Lung microvascular endothelial cell (primary cell): ENCODE results near the gene ARHGEF10L. TPM values are rescaled to one million over a fixed set of nuclear protein-coding genes. Genes with fewer than 3 reads are reported as not detected.

Source experiments
- DNase-seq, 2 donors: peaks; one replicate each; pipeline versions ENCODE4 v3.0.0 to v3.0.0-alpha.2; 2010; ENCODE audit warnings: low read depth in 2 of 2
- total RNA-seq: library from RNA; depleted of rRNA; stranded (reverse); fragments of >200 nt; gene quantifications from 2 replicates; pipeline ENCODE4 v1.2.1, GENCODE V29; 2014

Gene ARHGEF10L
- total RNA-seq, 1 donor from 2014 or later = 0.20 TPM

DNA sequence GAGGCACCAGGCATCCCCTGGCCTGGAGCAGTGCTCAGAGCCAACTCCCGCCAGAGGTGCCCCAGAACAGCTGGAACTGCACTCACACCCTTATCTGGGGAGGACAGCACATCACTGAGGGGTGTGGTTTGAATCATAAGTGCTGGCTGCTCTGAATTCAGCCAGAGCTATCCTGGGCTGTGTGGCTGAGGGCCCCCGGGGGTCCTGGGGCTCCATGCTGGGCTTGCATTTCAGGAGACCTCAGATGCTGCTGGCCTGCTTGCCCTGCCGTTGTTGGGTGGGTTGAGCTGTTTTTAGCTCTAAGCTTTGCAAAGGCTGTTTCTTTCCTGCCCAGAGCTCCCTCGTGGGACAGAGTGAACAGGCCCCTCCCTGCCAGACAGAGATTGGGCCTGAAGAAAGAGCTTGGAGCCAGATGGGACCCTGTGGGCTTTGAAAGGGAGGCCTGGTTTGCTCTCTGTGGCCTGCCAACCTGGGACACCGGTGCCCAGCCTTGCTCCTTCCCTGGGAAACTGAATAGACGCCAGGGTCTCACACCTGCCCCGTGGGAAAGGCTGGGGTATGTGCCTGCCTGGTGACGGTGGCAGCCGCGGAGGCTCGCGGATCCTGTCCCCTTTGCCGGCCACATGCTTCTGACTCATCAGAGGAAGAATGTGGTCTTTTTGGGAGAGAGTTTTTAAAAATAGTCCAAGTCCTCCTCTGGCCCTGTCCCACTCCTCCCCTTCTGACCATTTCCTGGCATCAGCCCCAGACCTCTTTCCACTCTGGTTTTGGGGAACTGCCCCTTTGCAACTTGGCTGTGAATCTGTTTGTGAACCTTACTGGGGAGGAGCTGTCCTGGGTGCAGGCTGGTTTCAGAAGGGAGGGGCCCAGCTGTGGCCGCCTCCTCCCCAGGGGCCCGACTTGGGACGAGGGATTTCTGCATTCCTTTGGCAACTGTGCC, 30.0 kb downstream of the ARHGEF10L start:
- DNase-seq = peak in 1 of 2 donors; percentile 14

DNA sequence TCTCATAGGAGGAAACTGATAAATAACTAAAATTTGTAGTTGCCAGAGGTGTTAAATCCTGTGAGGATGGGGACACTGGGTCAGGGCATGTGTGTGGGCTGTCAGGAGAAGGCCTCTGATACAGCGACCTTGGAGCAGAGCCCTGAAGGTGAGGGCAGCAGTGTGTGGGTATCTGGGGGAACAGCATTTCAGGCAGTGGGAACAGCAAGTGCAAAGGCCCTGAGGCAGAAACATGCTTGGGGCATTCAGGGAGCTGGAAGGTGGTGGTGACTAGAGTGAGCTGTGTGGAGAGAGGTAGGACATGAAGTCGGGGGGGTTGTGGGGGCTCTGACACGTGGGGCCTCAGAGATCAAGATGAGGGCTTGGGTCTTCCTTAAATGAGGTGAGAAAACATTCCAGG, 30.7 kb downstream of the ARHGEF10L start:
- DNase-seq = no peak

DNA sequence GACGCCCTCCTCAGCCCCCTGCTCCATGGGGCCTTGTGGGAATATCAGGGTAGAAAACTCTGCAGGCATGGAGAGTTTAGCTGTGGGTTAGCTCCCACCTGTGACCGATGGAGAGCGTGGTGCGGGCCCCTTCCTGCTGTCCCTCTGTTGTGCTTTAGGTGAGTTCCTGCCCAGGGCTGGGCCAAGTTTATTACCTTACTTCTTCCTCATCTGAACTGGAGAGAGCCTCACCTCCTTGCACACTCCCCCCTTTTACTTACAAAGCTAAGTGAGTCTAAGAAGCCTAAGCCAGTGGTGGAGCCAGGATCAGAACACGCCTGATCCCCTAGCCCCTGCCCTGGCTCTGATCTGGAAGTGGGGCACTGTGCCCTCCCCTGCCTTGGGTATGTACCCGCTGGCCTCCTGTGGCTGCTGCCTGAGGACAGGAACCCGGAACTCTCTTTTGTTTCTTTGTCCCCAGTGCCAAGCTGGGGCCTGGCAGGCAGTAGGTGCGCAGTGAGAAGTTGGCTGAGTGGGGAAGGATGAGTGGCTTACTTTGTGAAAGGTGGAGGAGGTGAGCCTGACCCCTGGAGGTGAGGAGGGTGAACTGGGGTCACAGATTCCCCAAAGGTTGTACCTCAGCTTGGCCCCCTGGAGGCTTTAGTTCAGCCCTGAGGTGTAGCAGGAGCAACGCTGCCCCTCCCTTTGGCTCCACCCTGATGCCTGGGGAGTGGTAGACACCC, 32.9 kb downstream of the ARHGEF10L start:
- no peak for DNase-seq

DNA sequence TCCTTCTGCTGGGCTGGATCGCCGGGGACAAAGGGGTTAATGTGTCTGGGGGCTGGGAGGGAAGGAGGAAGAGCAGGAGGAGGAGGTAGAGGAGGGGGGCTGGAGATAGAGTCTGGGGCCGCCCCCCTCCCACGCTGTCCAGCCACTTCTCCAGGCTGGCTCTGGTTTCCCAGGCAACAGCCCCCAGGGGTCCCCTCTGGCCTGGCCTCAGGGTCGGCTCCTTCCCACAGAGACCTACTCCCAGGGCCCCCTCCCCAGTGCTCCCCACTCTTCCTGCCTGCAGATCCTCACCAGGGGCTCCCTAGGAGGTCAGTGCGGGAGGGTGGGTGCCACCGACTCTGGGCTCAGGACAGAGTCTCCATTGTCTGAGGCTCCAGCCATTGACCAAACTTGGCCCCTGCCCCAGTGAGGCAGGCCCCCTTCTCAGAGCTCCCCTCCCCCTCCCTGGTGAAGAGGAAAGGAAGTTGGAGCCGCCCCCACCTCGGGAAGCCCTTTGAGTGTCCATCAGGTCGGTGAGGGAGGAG, 34.1 kb downstream of the ARHGEF10L start:
- no peak for DNase-seq

DNA sequence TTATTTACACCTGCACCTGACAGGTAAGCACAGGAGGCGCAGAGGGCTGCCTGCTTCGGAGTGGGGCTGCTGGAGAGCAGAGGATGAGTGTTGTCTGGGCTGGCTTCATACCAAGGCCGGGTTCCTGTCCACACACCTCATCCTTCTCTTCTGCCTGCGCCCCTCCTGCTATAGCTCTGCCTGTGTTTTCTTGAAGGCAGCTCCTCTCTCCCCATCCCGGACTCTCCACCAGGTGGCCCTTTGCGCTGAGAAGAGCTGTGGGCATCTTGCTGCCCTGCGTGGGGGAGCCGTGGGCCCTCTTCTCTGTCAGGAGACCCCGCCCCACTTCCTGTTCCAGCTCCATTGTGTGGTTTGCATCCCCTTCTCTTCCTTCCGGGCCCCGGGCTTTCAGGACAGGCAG, 35.0 kb downstream of the ARHGEF10L start:
- DNase-seq = no peak

DNA sequence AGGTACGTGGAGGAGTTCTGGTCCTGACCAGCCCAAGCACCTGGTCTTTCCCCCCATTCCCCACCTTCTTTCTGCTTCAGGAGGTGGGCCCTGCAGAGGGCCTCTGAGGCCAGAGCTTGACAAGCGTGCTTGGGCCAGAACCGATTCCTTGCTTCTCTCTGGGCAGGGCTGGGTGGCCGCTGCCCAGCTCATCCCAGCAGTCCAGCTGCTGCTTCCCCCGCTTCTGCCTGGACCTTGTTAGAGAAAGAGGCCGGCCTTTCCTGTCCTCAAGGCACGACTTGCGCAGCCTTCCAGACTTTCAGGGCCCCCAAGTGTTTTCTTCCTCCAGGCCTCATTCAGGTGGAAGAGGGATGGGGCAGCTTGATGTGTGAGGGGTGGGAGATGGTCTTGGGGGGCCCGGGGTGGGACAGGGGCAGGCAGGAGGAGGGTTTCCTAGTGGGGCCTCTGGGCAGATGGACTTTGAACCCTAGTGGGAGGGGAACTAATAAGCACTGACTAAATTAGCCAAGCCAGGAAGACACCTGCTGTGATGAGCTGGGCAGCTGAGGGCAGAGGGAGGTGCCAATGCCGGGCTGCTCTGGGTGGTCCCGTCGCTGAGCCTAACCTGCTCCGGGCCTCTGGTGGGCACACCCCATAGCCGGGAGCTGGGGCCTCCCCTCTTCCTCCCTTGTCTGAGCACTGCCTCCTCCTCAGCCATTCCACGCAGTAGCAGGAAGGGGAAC, 36.5 kb downstream of the ARHGEF10L start:
- no peak for DNase-seq

DNA sequence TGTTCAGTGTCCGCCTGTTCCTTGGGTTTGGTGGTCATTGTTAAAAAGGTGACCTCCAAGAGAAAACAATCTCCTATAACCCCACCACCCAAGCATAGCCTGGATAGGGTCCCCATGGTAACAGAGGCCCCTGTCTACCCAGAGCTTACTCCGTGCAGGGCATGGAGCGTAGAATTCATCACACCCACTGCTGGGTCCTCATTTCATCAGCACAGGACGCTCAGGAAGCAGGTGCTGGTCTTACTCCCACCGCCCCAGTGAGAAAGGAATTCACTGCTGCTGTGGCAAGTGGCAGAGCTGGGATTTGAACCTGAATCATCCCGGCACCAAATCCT, 37.0 kb downstream of the ARHGEF10L start:
- no peak for DNase-seq

DNA sequence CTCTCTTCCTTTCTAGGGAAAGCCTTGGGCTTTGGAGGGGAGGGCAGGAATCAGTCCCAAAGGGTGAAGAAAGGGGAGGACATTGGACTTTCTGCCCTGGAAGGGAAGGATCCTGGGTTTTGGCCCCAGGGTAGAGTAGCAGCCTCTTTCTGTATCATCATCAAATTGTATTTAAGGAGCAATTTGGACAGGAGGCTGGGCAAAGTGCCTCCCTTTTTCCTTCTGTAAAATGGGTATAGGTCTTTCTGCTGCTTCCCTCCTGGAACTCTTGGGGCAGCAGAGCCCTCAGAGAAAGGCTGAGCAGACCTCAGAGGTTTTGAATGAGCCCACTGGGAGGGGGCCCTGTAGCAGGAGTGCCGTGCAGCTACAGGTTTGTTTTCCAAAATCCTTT, 38.4 kb downstream of the ARHGEF10L start:
- no peak for DNase-seq

DNA sequence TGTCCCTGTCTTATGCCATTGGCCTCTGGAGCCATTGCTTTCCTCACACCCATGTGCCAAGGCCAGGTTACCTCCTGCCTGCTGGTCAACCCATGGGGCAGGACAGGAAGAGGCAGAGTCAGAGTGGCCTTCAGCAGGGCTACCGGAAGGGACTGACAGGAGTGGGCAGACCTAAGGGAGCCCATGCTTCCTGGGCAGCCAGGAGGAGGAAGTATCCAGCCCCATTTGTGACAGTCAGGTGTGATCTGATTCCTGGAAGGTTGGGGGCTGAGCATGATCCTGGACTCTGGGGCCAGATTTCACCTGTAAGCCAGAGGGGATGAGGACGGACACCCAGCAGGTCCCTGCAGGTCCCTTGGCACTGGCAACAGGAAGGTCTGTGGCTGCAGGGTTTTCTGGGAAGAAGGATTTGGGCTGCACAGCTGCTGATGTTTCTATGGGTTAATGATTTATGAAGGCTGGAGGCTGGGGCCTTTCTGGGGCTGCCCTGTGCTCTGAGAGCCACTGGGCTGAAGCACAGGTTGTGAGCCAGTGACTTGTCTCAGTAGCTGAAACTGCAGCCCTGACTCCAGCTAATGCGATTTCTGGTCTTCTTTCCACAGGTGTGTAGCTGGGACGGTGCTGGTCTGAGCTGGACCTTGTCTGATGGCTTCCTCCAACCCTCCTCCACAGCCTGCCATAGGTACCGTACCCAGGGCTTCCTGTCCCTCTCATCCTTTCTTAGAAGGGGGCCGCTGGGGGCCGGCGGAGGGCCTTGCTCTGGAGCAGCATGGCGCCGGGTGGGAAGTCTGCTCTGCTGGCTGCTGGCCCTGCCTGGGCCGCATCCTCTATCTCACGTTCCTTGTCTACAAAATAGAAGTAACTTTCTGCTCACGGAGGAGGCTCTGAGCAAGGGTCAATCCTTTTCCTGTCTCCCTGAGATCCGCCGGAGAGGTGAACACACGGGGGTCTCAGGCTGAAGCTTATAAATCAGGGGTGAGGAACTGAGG, 40.7 kb downstream of the ARHGEF10L start:
- DNase-seq = no peak

DNA sequence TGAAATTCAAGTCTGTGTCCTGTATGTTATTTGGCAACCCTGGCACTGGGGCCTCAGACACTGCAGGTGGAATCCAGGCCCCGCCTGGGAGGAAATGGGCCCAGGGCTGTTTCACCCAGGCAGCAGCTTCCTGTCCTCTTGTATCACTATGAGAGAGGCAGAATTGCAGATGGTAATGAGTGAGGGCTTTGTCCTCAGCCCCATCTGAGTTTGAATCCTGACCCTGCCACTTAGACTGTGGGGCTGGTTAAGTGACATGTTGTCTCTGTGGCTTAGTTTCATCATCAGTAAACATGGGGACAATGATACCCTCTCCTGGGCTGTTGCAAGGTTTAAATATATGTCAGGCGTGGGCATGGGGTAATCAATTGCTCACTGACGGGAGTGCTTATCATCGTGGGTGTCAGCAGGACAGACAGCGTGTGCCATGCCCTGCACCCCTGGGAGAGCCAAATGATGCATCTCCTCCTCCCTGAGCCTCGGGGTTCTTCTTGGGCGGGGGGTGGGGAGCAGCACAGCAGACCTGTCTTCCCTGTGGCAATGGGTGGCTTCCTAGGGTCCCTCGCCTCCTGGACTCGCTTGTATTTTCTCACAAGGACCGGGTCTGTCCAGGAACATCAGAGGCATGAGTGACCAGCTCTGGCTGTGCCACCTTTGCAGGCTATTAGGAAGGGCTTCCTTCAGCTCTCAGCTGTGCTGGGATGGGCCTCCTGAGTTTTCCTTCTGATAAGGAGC, 42.1 kb downstream of the ARHGEF10L start:
- DNase-seq = no peak

DNA sequence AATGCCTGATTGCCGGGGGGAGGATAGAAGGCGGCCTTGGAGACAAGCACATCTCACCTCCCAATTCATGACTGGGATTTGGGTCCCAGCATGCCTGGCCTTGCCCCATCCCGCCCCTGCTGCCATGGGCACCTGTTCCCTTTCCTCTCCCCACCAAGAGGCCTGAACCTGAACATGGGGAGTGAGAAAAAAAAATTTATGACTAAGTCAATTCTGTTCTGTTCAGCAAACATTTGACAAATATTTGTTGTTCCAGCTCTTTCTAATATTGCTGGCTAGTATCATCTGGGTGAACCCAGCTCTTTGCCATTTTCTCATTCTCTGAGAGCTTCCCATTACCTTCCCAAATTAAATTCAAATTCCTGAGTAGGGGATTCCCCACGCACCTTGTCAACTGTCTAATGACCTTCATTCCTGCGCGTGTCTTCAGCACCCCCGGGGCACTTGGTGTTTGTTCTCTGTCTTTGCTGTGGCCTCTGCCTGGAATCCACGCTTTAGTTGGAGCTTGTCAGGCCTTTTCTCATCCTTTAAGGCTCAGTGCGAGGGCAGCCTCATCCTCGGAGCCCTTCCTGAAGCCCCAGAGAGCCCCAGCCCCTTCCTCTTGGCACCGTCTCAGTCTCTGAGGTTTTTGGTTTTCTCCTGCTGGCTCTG, 42.8 kb downstream of the ARHGEF10L start:
- DNase-seq = no peak

DNA sequence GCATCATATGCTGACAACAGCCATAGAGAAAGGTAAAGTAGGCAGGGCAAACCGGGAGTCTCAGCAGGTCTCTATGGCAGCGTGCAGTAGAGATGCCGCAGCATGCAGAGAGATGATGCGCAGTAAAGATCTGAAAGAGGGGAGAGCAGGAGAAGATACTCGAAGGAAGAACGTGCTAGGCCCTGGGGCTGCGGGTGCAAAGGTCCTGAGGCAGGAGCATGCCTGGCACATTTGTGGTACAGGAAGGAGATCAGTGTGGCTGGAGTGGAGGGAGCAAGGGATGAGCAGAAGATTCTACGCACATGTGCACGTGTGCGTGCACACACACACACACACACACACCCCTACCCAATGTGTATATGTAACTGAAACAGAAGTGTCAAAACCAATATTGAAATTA, 45.0 kb downstream of the ARHGEF10L start:
- DNase-seq = no peak

DNA sequence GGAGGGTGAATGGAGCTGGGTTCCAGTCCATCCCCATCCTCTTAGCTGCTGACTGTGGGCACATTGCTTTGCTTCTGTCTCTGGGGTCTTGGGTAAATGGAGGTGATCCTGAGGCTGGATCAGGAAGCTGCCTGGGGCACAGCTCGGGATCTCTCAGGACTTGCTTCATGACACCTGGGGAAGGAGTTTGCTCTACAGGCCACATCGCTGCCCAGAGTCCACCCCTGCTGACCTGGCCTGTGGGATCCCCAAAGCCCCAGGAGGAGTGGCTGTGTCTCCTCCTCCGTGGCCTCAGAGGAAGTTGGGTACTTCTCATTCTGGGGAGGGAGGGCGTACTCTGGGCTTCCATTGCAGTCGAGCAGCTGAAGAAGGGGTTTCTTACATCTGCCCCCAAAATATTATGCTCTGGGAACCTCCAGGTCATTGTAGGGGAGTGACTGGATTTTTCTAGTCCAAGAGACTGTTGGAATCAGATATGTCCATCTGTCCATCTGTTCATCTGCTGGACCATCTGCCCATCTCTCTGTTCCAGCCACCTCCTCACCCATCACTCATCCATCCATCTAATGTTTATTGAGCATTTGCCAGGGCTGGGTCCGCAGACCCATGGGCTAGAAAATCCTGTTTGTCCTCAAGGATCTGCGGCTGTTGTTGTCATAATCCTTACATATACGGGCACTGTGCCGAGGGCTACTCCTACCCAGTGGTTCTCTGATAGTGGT, 45.9 kb downstream of the ARHGEF10L start:
- no peak for DNase-seq

DNA sequence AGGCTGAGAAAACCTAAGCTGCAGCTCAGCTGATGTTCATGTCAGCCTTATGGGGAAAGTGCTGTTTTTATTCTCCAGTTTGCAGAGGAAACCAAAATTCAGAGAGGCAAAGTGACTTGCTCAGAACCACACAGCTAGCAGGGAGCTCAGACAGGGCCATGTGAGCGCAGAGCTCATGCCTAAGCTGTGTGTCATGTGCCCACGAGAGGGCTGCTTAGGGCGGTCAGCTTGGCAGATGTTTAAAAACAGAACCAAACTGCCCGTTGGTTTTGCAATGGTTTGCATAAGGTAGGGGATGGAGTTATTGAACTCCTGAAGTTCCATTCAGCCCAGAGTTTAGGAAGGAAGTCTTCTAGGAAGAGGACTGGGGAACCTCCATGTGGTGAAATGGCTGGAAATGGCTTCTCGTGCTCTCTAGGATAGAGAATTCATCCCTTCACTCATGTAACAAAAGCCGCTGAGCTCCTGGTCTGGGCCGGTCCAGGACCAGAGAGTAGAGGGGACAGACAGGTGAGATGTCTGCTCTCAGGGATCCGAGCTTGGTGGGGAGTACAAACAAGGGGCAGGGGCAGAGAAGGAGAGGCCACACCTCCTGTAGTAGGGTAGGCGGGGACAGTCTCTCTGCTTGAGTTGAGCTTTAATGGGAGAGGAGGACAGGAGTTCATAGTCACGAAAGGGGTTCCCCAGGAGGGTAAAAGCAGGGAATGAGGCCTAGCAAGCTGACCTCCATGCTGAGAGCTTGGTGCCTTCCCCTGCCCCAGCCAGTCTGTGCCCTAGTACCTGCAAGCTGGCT, 46.9 kb downstream of the ARHGEF10L start:
- DNase-seq = no peak

DNA sequence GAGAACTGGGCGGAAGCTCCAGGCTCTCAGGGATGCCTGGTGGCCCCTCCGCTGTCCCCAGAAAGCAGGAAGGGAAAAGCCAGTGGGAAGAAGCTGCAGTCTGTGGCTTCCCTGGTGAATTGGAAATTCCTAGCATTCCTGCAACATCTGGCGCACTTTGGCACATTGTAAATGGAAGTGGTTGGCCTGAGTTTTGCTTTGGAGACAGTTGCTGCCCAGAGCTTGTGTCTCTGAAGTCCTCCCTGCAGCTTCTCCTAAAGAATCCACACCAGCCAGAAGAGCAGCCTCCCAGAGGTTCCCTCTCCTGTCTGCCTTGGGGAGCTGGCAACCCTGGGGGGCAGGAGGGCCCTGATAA, 48.2 kb downstream of the ARHGEF10L start:
- peak in 1 of 2 donors; percentile 21 for DNase-seq

DNA sequence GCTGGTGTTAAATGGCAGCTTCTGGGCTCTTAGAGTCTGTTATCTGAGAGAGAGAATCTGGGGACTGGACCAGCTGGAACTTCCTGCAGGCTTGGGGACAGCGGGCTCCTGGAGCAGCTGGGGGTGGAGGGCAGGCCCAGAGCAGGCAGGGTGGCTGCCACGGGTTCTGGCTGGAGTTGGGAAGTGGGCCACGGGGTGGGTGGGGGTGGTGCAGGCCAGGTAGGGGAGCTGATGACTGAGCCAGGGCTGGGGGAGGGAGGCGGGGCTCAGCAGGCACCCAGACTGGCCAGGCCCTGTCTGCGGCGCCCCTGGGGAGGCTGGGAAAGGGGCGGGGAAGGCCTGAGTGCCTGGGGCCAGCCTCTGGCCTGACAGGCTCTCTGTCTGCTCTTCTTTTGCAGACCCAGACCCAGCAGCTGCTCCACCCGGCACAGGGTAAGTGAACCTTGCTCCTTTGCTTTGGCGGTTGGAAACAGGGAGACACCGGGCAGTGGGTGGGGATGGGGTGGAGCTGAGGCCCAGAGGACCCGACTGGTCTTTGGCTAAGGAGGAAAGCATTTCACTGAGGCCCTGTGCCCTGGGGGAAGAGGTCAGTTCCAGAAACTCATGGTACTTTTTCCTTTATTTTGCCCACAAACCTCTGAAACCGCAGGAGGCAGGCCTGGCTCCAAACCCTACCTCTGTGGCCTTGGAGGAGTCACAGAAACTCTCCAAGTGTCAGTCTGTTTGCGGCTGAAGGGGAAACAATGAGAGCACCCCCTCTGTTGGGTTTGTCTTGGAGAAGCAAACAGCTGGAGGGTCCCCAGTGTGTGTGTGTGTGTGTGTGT, 48.8 kb downstream of the ARHGEF10L start:
- no peak for DNase-seq

DNA sequence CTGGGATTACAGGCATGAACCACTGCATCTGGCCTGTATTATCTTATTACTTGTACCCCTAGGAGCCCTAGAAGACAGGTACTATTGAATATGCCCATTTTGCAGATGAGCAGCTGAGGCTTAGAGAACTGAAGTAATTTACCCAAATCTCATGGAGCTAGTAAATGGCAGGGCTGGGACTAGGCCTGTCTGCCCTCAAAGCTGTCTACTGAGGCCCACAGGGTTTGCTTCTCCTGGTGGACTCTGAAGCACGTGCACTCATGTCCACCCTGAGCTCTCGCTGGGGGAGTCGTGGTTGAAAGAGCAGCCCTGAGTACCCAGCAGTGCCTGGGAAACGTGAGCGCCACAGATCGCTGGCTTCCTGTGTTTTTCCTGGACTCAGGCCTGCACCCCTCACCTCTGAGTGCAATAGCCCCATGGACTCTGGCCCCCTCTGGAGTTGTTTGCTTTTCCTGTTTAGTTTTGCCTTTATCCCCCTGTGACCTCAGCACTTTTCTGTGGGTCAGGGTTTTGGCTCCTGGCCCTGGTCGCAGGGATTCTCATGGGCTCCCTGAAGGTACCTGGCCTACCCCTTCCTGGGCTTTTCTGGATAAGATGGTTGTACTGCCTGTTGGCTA, 52.4 kb downstream of the ARHGEF10L start:
- no peak for DNase-seq
